Measurements from ENCODE around the gene HBP1. TPM values are rescaled to one million over a fixed set of nuclear protein-coding genes. Genes with fewer than 3 reads are reported as not detected.
"Not testable (repeated sequence)": the region's sequence is repeated elsewhere in the genome, so short reads cannot be mapped to it uniquely, and the experiment has no call there.

The HBP1 gene
- total RNA-seq, 1 donor from 2014 or later: 50.9 TPM

DNA sequence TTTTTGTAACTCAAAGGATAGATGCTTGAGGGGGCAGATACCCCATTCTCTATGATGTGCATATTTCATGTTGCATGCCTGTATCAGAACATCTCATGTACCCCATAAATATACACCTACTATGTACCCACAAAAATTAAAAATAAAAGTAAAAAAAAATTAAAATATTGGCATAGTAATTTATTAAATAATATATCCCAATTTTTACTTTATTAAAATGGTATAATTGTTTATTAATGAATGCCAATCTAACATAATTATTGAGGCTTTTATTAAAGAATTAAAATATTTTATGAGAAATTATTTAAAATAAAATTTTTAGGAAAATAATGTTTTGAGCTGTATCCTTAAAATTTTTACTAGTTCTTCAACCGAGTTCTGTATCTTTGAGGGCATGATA is 18.9 kb upstream of the HBP1 start:
- Mint-ChIP-seq H3K27me3 (ENCODE audit: unreplicated experiment) (no peaks in the 10 kb centered on the region), H3K4me3 (ENCODE audit: unreplicated experiment) (no peak overlapping the region), H3K4me1 (ENCODE audit: unreplicated experiment) (peaks cover 2% of the 10 kb centered on the region), H3K9me3 (ENCODE audit: unreplicated experiment) (no peaks in the 10 kb centered on the region), H3K36me3 (ENCODE audit: low read depth, unreplicated experiment) (no peaks in the 10 kb centered on the region), H3K27ac (ENCODE audit: unreplicated experiment) (no peak overlapping the region)
- no peak for DNase-seq (ENCODE audit: low spot score)
- TF ChIP-seq, protein P1, sequence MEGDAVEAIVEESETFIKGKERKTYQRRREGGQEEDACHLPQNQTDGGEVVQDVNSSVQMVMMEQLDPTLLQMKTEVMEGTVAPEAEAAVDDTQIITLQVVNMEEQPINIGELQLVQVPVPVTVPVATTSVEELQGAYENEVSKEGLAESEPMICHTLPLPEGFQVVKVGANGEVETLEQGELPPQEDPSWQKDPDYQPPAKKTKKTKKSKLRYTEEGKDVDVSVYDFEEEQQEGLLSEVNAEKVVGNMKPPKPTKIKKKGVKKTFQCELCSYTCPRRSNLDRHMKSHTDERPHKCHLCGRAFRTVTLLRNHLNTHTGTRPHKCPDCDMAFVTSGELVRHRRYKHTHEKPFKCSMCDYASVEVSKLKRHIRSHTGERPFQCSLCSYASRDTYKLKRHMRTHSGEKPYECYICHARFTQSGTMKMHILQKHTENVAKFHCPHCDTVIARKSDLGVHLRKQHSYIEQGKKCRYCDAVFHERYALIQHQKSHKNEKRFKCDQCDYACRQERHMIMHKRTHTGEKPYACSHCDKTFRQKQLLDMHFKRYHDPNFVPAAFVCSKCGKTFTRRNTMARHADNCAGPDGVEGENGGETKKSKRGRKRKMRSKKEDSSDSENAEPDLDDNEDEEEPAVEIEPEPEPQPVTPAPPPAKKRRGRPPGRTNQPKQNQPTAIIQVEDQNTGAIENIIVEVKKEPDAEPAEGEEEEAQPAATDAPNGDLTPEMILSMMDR (IDR thresholded peaks at IDR 0.05; ENCODE audit: unreplicated experiment): no peak

DNA sequence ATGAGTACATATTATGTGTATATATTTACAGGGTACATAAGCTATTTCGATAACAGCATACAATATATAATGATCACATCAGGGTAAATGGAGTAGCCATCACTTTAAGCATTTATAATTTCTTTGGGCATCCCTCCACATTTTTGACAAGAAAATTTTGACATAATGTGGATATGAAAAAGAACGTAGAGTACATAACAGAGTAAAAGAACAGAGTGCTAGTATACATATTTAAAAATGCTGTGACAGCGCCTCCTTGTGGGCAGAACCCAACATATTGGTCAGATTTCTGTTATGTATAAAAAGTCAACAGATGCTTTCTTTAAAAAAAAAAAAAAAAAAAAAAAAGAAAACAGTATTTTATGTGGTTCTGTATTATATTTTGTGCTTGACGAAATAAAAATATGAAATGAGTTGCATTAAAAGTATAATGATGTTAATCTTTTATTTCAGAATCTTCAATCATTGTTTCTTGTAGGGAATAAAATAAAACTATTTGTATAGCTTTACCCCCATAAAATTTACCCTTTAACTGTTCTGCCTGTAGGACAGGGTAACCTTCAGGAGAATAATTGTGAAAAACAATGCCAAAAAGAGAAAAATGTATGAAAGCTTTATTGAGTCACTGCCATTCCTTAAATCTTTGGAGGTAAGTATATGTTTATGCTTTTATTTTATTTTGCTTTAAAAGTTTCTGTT is 18.3 kb upstream of the HBP1 start:
- Mint-ChIP-seq H3K36me3 (ENCODE audit: low read depth, unreplicated experiment) (peaks cover 2% of the 10 kb centered on the region), H3K27me3 (ENCODE audit: unreplicated experiment) (no peaks in the 10 kb centered on the region), H3K4me3 (ENCODE audit: unreplicated experiment) (no peak overlapping the region), H3K9me3 (ENCODE audit: unreplicated experiment) (no peaks in the 10 kb centered on the region), H3K27ac (ENCODE audit: unreplicated experiment) (no peak overlapping the region), H3K4me1 (ENCODE audit: unreplicated experiment) (peaks cover 2% of the 10 kb centered on the region)
- DNase-seq (ENCODE audit: low spot score): peak; percentile 67
- TF ChIP-seq, protein P1 (IDR thresholded peaks at IDR 0.05; ENCODE audit: unreplicated experiment): peak; percentile 92

DNA sequence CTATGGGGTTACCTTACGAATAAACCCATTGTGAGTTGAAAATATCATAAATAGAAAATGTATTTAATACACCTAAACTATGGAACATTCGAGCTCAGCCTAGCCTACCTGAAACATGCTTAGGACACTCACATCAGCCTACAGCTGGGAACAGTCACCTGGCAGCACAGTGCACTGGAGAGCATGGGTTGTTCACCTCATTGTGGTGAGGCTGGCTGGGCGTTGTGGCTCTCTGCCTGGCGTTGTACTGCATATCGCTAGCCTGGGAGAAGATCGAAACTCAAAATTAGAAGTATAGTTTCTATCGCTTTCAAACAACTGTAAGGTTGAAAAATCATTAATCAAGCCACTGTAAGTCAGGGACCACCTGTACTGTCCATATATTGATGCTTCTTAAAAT is 17.3 kb upstream of the HBP1 start:
- no peaks in the 10 kb centered on the region for H3K9me3 Mint-ChIP-seq (ENCODE audit: unreplicated experiment)
- H3K36me3 Mint-ChIP-seq (ENCODE audit: low read depth, unreplicated experiment): peaks cover 6% of the 10 kb centered on the region
- H3K27ac Mint-ChIP-seq (ENCODE audit: unreplicated experiment): no peak overlapping the region

DNA sequence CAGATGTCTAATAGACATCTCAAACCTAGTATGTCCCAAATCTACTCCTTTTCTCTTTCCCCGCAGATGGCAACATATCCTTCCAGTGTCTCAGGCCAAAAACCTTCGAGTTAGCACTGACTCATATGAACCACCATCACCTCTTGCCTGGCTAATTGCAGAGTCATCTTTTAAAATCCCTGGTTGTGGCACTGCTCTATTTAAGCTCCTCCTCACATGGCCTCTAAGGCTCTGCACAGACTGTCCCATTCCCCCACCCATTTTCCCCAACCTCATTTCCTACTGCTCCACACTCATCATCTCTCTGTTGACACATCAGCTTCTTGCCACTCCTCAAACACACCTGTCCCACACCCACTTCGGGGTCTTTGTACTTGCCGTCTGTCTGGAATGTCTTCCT is 16.8 kb upstream of the HBP1 start:
- Mint-ChIP-seq H3K4me1 (ENCODE audit: unreplicated experiment) (peaks cover 2% of the 10 kb centered on the region), H3K9me3 (ENCODE audit: unreplicated experiment) (no peaks in the 10 kb centered on the region), H3K27me3 (ENCODE audit: unreplicated experiment) (no peaks in the 10 kb centered on the region), H3K36me3 (ENCODE audit: low read depth, unreplicated experiment) (peaks cover 8% of the 10 kb centered on the region), H3K27ac (ENCODE audit: unreplicated experiment) (no peak overlapping the region), H3K4me3 (ENCODE audit: unreplicated experiment) (no peak overlapping the region)
- TF ChIP-seq, protein P1 (IDR thresholded peaks at IDR 0.05; ENCODE audit: unreplicated experiment): no peak
- no peak for DNase-seq (ENCODE audit: low spot score)

More for the DNA sequence above, 17.3 kb upstream of the HBP1 start:
- Mint-ChIP-seq H3K4me3 (ENCODE audit: unreplicated experiment) (no peak overlapping the region), H3K4me1 (ENCODE audit: unreplicated experiment) (peaks cover 2% of the 10 kb centered on the region), H3K27me3 (ENCODE audit: unreplicated experiment) (no peaks in the 10 kb centered on the region)
- DNase-seq (ENCODE audit: low spot score): no peak
- TF ChIP-seq, protein P1 (IDR thresholded peaks at IDR 0.05; ENCODE audit: unreplicated experiment): no peak

DNA sequence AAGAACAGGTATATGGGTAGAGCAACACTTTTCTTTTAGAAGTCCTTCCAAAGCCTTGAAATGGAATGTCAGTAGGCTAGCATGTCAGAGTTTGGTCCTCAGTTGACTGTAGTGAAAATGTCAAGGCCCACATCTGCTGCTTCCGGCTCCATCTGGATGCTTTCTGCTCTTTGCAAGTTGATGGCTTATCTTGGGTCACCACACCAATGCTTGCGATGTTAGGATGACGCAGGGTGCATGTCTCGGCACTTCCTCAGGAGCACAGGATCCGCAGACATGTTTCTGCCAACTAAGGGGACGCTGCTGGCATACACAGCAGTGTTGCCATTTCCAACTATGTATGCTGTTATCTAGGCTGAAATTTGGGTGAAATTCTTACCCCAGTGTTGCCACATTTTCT is 14.0 kb upstream of the HBP1 start:
- peaks cover 11% of the 10 kb centered on the region for H3K36me3 Mint-ChIP-seq (ENCODE audit: low read depth, unreplicated experiment)

DNA sequence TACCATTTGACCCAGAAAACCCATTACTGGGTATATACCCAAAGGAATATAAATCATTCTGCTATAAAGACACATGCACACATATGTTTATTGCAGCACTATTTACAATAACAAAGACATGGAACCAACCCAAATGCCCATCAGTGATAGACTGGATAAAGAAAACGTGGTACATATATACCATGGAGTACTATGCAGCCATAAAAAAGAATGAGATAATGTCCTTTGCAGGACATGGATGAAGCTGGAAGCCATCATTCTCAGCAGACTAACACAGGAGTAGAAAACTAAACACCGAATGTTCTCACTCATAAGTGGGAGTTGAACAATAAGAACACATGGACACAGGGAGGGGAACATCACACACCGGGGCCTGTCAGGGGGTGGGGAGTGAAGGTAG is 13.1 kb upstream of the HBP1 start:
- H3K36me3 Mint-ChIP-seq (ENCODE audit: low read depth, unreplicated experiment): peaks cover 11% of the 10 kb centered on the region
- not testable (repeated sequence) for DNase-seq (ENCODE audit: low spot score); H3K9me3 Mint-ChIP-seq (ENCODE audit: unreplicated experiment); H3K27me3 Mint-ChIP-seq (ENCODE audit: unreplicated experiment); H3K27ac Mint-ChIP-seq (ENCODE audit: unreplicated experiment); H3K4me1 Mint-ChIP-seq (ENCODE audit: unreplicated experiment)
- H3K4me3 Mint-ChIP-seq (ENCODE audit: unreplicated experiment): peak overlapping the region; percentile 42

More for the DNA sequence above, 14.0 kb upstream of the HBP1 start:
- H3K27ac Mint-ChIP-seq (ENCODE audit: unreplicated experiment): no peak overlapping the region
- H3K4me1 Mint-ChIP-seq (ENCODE audit: unreplicated experiment): no peaks in the 10 kb centered on the region
- H3K4me3 Mint-ChIP-seq (ENCODE audit: unreplicated experiment): no peak overlapping the region
- no peak for DNase-seq (ENCODE audit: low spot score)
- TF ChIP-seq, protein P1 (IDR thresholded peaks at IDR 0.05; ENCODE audit: unreplicated experiment): no peak
- H3K27me3 Mint-ChIP-seq (ENCODE audit: unreplicated experiment): no peaks in the 10 kb centered on the region
- no peaks in the 10 kb centered on the region for H3K9me3 Mint-ChIP-seq (ENCODE audit: unreplicated experiment)

Data from endothelial cell (in vitro differentiated cells).